ENCODE results near the gene TBL1X.

The TBL1X gene

DNA sequence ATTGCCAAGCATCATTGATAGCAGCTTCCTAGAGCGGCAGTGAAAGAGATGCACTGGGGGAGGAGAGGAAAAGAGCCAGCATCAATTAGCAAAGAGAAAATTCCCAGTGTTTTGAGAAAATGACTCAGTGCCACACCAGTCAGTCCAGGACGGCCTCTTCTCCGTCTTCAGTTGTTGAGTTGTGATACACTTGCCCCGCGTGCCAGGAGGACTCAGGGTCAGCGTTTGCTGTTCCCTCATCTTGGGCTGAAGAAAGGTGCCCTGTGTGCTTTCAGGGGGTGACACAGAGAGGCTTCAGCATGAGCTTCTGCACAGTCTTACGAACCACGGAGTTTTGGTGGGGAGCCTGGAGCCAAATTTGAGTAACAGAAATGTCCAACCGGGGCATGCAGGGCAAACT, 218.5 kb downstream of the TBL1X start:
- no peak overlapping the region for H2AFZ ChIP-seq
- no peaks in the 10 kb centered on the region for H3K79me2 ChIP-seq
- H3K36me3 ChIP-seq (ENCODE audit: control insufficient read depth, insufficient read depth, low read length) = no peaks in the 10 kb centered on the region
- H3K4me1 ChIP-seq = no peaks in the 10 kb centered on the region
- TF ChIP-seq, protein P1, sequence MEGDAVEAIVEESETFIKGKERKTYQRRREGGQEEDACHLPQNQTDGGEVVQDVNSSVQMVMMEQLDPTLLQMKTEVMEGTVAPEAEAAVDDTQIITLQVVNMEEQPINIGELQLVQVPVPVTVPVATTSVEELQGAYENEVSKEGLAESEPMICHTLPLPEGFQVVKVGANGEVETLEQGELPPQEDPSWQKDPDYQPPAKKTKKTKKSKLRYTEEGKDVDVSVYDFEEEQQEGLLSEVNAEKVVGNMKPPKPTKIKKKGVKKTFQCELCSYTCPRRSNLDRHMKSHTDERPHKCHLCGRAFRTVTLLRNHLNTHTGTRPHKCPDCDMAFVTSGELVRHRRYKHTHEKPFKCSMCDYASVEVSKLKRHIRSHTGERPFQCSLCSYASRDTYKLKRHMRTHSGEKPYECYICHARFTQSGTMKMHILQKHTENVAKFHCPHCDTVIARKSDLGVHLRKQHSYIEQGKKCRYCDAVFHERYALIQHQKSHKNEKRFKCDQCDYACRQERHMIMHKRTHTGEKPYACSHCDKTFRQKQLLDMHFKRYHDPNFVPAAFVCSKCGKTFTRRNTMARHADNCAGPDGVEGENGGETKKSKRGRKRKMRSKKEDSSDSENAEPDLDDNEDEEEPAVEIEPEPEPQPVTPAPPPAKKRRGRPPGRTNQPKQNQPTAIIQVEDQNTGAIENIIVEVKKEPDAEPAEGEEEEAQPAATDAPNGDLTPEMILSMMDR (IDR thresholded peaks at IDR 0.05) = no peak
- H3K27ac ChIP-seq = no peak overlapping the region
- H3K9ac ChIP-seq = no peak overlapping the region
- H3K27me3 ChIP-seq (ENCODE audit: control insufficient read depth, insufficient read depth, low read length) = no peaks in the 10 kb centered on the region
- H3K4me2 ChIP-seq (ENCODE audit: low read length) = no peak overlapping the region
- H3K9me3 ChIP-seq (ENCODE audit: control insufficient read depth, low read length) = no peaks in the 10 kb centered on the region
- no peak overlapping the region for H3K4me3 ChIP-seq (ENCODE audit: low read depth, low read length)

DNA sequence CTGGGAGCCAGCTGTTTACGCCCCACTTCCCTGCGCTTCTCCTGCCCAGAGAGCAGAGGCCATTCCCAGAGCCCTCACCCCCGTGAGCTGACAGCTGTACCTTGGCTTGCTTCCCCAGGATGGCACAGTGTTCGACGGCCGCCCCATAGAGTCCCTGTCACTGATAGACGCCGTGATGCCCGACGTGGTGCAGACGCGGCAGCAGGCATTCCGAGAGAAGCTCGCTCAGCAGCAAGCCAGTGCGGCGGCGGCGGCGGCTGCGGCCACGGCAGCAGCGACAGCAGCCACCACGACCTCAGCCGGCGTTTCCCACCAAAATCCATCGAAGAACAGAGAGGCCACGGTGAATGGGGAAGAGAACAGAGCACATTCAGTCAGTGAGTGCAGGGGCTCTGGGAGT, 223.0 kb downstream of the TBL1X start:
- Histone ChIP-seq H3K36me3 (ENCODE audit: control insufficient read depth, insufficient read depth, low read length) (no peaks in the 10 kb centered on the region), H3K27ac (no peak overlapping the region), H3K4me2 (ENCODE audit: low read length) (no peak overlapping the region), H2AFZ (no peak overlapping the region), H3K27me3 (ENCODE audit: control insufficient read depth, insufficient read depth, low read length) (no peaks in the 10 kb centered on the region), H3K9me3 (ENCODE audit: control insufficient read depth, low read length) (no peaks in the 10 kb centered on the region), H3K4me1 (no peaks in the 10 kb centered on the region), H3K4me3 (ENCODE audit: low read depth, low read length) (no peak overlapping the region), H3K79me2 (no peaks in the 10 kb centered on the region), H3K9ac (no peak overlapping the region)
- TF ChIP-seq, protein P1 (IDR thresholded peaks at IDR 0.05) = no peak

DNA sequence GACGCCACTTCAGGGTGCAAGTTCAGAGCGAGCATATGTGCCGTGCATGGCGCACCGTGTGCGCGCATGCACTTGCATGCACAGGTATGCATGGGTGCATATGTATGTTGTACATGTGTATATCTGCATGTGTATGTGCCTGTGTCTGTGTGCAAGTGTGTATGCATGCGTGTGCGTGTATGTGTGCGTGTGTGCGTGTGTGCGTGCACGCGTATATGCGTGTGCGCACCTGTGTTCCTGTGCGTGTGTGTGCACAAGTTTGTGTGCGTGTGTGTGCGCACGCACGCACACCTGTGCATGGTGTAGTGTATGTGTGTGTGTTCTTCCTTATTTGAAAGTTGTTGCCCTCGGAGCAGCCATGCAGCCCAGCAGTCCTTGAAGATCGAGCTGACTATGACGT, 224.0 kb downstream of the TBL1X start:
- Histone ChIP-seq H3K9me3 (ENCODE audit: control insufficient read depth, low read length) (no peaks in the 10 kb centered on the region), H3K4me2 (ENCODE audit: low read length) (no peak overlapping the region), H3K79me2 (no peaks in the 10 kb centered on the region), H3K36me3 (ENCODE audit: control insufficient read depth, insufficient read depth, low read length) (no peaks in the 10 kb centered on the region), H2AFZ (no peak overlapping the region), H3K4me3 (ENCODE audit: low read depth, low read length) (no peak overlapping the region), H3K27ac (no peak overlapping the region), H3K4me1 (no peaks in the 10 kb centered on the region), H3K9ac (no peak overlapping the region), H3K27me3 (ENCODE audit: control insufficient read depth, insufficient read depth, low read length) (no peaks in the 10 kb centered on the region)
- TF ChIP-seq, protein P1 (IDR thresholded peaks at IDR 0.05) = no peak

DNA sequence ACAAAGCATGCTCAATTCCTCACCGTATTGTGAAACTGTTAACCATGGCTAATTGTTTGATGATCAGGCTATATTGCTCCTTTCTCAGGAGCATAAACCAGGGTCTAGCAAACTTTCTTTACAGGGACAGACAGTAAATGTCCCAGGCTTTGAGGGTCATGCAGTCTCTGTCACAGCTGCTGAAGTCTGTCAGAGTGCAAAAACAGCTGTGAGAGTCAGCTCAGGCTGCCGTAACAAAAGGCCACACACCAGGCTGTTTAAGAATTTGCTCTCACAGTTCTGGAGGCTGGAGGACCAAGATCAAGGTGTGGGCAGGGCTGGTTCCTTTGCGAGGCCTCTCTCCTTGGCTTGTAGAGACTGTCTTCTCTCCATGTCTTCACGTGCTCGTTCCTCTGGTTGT, 225.2 kb downstream of the TBL1X start:
- Histone ChIP-seq H3K4me3 (ENCODE audit: low read depth, low read length) (no peak overlapping the region), H3K9ac (no peak overlapping the region), H2AFZ (no peak overlapping the region), H3K4me1 (no peaks in the 10 kb centered on the region), H3K9me3 (ENCODE audit: control insufficient read depth, low read length) (no peaks in the 10 kb centered on the region), H3K27ac (no peak overlapping the region), H3K36me3 (ENCODE audit: control insufficient read depth, insufficient read depth, low read length) (no peaks in the 10 kb centered on the region), H3K79me2 (no peaks in the 10 kb centered on the region), H3K27me3 (ENCODE audit: control insufficient read depth, insufficient read depth, low read length) (no peaks in the 10 kb centered on the region), H3K4me2 (ENCODE audit: low read length) (no peak overlapping the region)
- TF ChIP-seq, protein P1 (IDR thresholded peaks at IDR 0.05) = no peak

DNA sequence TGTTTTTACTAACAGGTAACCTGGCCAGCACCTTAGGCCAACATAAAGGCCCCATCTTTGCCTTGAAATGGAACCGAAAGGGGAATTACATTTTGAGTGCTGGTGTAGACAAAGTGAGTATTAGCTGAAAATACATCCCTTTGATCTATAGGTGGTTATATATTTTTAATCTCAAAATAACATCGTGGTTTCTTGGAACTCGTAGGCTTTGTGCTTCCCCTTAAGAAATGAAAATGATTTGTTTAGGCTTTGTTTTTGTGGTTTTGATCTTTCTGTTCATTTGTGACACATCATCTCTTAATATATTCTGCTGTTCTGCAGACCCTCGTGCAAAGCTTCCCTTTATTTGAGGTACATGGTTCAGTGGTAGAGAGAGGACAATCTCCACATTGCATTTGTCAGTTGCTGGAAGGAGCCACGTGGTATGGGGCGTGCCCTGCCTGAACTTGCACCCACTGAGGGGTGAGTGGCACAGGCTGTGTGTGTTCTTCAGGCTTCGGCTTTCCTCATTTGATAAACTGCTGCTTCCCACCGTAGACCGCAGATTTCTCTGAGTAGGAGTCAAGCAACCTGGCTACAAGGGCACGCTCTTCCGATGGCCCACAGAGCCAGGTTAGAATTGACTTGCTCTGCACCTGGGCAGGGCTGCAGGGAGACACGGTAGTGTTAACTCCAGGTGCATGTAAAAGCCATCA, 228.6 kb downstream of the TBL1X start:
- Histone ChIP-seq H3K27me3 (ENCODE audit: control insufficient read depth, insufficient read depth, low read length) (no peaks in the 10 kb centered on the region), H3K4me1 (peaks cover 2% of the 10 kb centered on the region), H3K27ac (no peak overlapping the region), H3K4me2 (ENCODE audit: low read length) (no peak overlapping the region), H3K36me3 (ENCODE audit: control insufficient read depth, insufficient read depth, low read length) (no peaks in the 10 kb centered on the region), H3K9me3 (ENCODE audit: control insufficient read depth, low read length) (no peaks in the 10 kb centered on the region), H2AFZ (no peak overlapping the region), H3K4me3 (ENCODE audit: low read depth, low read length) (no peak overlapping the region), H3K9ac (no peak overlapping the region), H3K79me2 (no peaks in the 10 kb centered on the region)
- TF ChIP-seq, protein P1 (IDR thresholded peaks at IDR 0.05) = no peak
